Effector memory CD8-positive, alpha-beta T cell (primary cell): ENCODE data around the gene RAC3.

Experiments
- ATAC-seq: fragments of 150-1000 bp; cut with Tn5 transposase; replicated peaks from 2 replicates; pipeline ENCODE4 v1.10.0; 2021; ENCODE audit warnings: mild to moderate bottlenecking, moderate library complexity
- DNase-seq, 3 experiments: peaks; one replicate each; pipeline ENCODE4 v3.0.0; 2021
- H3K27ac Mint-ChIP-seq, 2 donors: one replicate each; pipeline ENCODE4 v1.8.0; 2022; ENCODE audit warnings: mild to moderate bottlenecking in 2 of 2, mixed read lengths in 2 of 2, moderate library complexity in 2 of 2
- H3K27me3 Mint-ChIP-seq, 2 donors: one replicate each; pipeline ENCODE4 v1.8.0; 2022; ENCODE audit warnings: mixed read lengths in 2 of 2
- H3K36me3 Mint-ChIP-seq: one replicate; pipeline ENCODE4 v1.8.0; 2022; ENCODE audit warnings: mild to moderate bottlenecking, moderate library complexity, mixed read lengths; ENCODE audit not compliant: insufficient read depth
- H3K4me1 Mint-ChIP-seq, 2 donors: one replicate each; pipeline ENCODE4 v1.8.0; 2022; ENCODE audit warnings: low read depth in 2 of 2, mixed read lengths in 2 of 2
- H3K4me3 Mint-ChIP-seq, 2 donors: one replicate each; pipeline ENCODE4 v1.8.0; 2022; ENCODE audit warnings: mild to moderate bottlenecking in 2 of 2, mixed read lengths in 2 of 2, moderate library complexity in 2 of 2
- H3K9me3 Mint-ChIP-seq, 2 donors: one replicate each; pipeline ENCODE4 v1.8.0; 2022; ENCODE audit warnings: mixed read lengths in 2 of 2

The RAC3 gene

GRCh38 chr17:82012640-82013295 lies 18.7 kb upstream of the RAC3 start:
- H3K27ac Mint-ChIP-seq, result peak overlapping the region in 1 of 2 donors; percentile 59
- no peak for DNase-seq
- H3K9me3 Mint-ChIP-seq, result no peaks in the 10 kb centered on the region
- H3K27me3 Mint-ChIP-seq, result no peaks in the 10 kb centered on the region
- H3K36me3 Mint-ChIP-seq, result no peaks in the 10 kb centered on the region
- no peak for ATAC-seq
- no peak overlapping the region for H3K4me3 Mint-ChIP-seq
- H3K4me1 Mint-ChIP-seq, result no peaks in the 10 kb centered on the region

- Mint-ChIP-seq H3K4me1 (no peaks in the 10 kb centered on the region), H3K36me3 (no peaks in the 10 kb centered on the region), H3K27ac (peak overlapping the region in 1 of 2 donors; percentile 59), H3K9me3 (no peaks in the 10 kb centered on the region), H3K27me3 (no peaks in the 10 kb centered on the region), H3K4me3 (no peak overlapping the region)
- no peak for DNase-seq
- ATAC-seq, result no peak
These were observed 18.1 kb upstream of the RAC3 start for GRCh38 chr17:82013341-82013740.

- peak overlapping the region in 1 of 2 donors; percentile 62 for H3K27ac Mint-ChIP-seq
- no peaks in the 10 kb centered on the region for H3K36me3 Mint-ChIP-seq
- no peaks in the 10 kb centered on the region for H3K9me3 Mint-ChIP-seq
- no peak overlapping the region for H3K4me3 Mint-ChIP-seq
- no peaks in the 10 kb centered on the region for H3K27me3 Mint-ChIP-seq
- ATAC-seq, result no peak
- DNase-seq, result no peak
- H3K4me1 Mint-ChIP-seq, result no peaks in the 10 kb centered on the region
These were observed 17.6 kb upstream of the RAC3 start for GRCh38 chr17:82013772-82014321.

- H3K27me3 Mint-ChIP-seq, result no peaks in the 10 kb centered on the region
- no peaks in the 10 kb centered on the region for H3K9me3 Mint-ChIP-seq
- DNase-seq (no peak), ATAC-seq (no peak)
- peak overlapping the region in 1 of 2 donors; percentile 62 for H3K27ac Mint-ChIP-seq
- no peaks in the 10 kb centered on the region for H3K4me1 Mint-ChIP-seq
- no peaks in the 10 kb centered on the region for H3K36me3 Mint-ChIP-seq
- no peak overlapping the region for H3K4me3 Mint-ChIP-seq
These were observed 17.0 kb upstream of the RAC3 start for GRCh38 chr17:82014432-82014831.

- no peak for ATAC-seq
- no peak overlapping the region for H3K4me3 Mint-ChIP-seq
- DNase-seq, result no peak
- H3K27ac Mint-ChIP-seq, result no peak overlapping the region
- no peaks in the 10 kb centered on the region for H3K36me3 Mint-ChIP-seq
- no peaks in the 10 kb centered on the region for H3K27me3 Mint-ChIP-seq
- no peaks in the 10 kb centered on the region for H3K9me3 Mint-ChIP-seq
- H3K4me1 Mint-ChIP-seq, result peaks cover 0 to under 1% of the 10 kb centered on the region in 2 donors
These were observed 16.5 kb upstream of the RAC3 start for GRCh38 chr17:82014971-82015310.

GRCh38 chr17:82015311-82015971 lies 16.0 kb upstream of the RAC3 start:
- Mint-ChIP-seq H3K4me1 (peaks cover 0 to 4% of the 10 kb centered on the region in 2 donors), H3K36me3 (no peaks in the 10 kb centered on the region), H3K9me3 (no peaks in the 10 kb centered on the region), H3K27me3 (no peaks in the 10 kb centered on the region), H3K27ac (no peak overlapping the region), H3K4me3 (no peak overlapping the region)
- DNase-seq (no peak), ATAC-seq (no peak)

- H3K27me3 Mint-ChIP-seq, result no peaks in the 10 kb centered on the region
- no peaks in the 10 kb centered on the region for H3K36me3 Mint-ChIP-seq
- H3K4me3 Mint-ChIP-seq, result no peak overlapping the region
- no peak overlapping the region for H3K27ac Mint-ChIP-seq
- no peaks in the 10 kb centered on the region for H3K9me3 Mint-ChIP-seq
- H3K4me1 Mint-ChIP-seq, result peaks cover 1 to 8% of the 10 kb centered on the region in 2 donors
- no peak for DNase-seq
- ATAC-seq, result no peak
These were observed 15.2 kb upstream of the RAC3 start for GRCh38 chr17:82016061-82016874.

GRCh38 chr17:82016875-82017459 lies 14.5 kb upstream of the RAC3 start:
- H3K27ac Mint-ChIP-seq, result no peak overlapping the region
- H3K4me1 Mint-ChIP-seq, result peaks cover 8 to 14% of the 10 kb centered on the region in 2 donors
- no peak for DNase-seq
- ATAC-seq, result no peak
- H3K27me3 Mint-ChIP-seq, result no peaks in the 10 kb centered on the region
- H3K36me3 Mint-ChIP-seq, result peaks cover 3% of the 10 kb centered on the region
- H3K4me3 Mint-ChIP-seq, result no peak overlapping the region
- H3K9me3 Mint-ChIP-seq, result no peaks in the 10 kb centered on the region

- Mint-ChIP-seq H3K4me1 (peaks cover 10 to 16% of the 10 kb centered on the region in 2 donors), H3K4me3 (no peak overlapping the region), H3K27me3 (no peaks in the 10 kb centered on the region), H3K27ac (no peak overlapping the region), H3K9me3 (no peaks in the 10 kb centered on the region), H3K36me3 (peaks cover 3% of the 10 kb centered on the region)
- DNase-seq, result no peak
- no peak for ATAC-seq
These were observed 13.8 kb upstream of the RAC3 start for GRCh38 chr17:82017612-82018151.

- ATAC-seq, result no peak
These were observed 13.1 kb upstream of the RAC3 start for GRCh38 chr17:82018152-82018988.

GRCh38 chr17:82018989-82019689 lies 12.3 kb upstream of the RAC3 start:
- no peak for ATAC-seq
- Mint-ChIP-seq H3K36me3 (peaks cover 8% of the 10 kb centered on the region), H3K4me1 (peaks cover 10 to 22% of the 10 kb centered on the region in 2 donors), H3K27me3 (no peaks in the 10 kb centered on the region), H3K4me3 (no peak overlapping the region), H3K27ac (no peak overlapping the region), H3K9me3 (no peaks in the 10 kb centered on the region)
- DNase-seq, result no peak

More at GRCh38 chr17:82018152-82018988, 13.1 kb upstream of the RAC3 start:
- H3K4me1 Mint-ChIP-seq, result peaks cover 10 to 16% of the 10 kb centered on the region in 2 donors
- no peak overlapping the region for H3K27ac Mint-ChIP-seq
- H3K9me3 Mint-ChIP-seq, result no peaks in the 10 kb centered on the region
- DNase-seq, result no peak
- no peaks in the 10 kb centered on the region for H3K27me3 Mint-ChIP-seq
- no peak overlapping the region for H3K4me3 Mint-ChIP-seq
- H3K36me3 Mint-ChIP-seq, result peaks cover 8% of the 10 kb centered on the region
